SJSA1 (cell line): ENCODE measurements around the gene TSSK2. TPM values are rescaled to one million over a fixed set of nuclear protein-coding genes. Genes with fewer than 3 reads are reported as not detected.
"Not testable (repeated sequence)": the region's sequence is repeated elsewhere in the genome, so short reads cannot be mapped to it uniquely, and the experiment has no call there.

ENCODE experiments used
- DNase-seq, 2 experiments: peaks; one replicate each; pipeline ENCODE4 v3.0.0-alpha.2; 2015 to 2020; ENCODE audit warnings: low spot score in 2 of 2, low read depth in 1 of 2
- H3K27ac ChIP-seq: fragments of 250-450 bp; sonication (Bioruptor Pico); 2 replicates; pipeline ENCODE4 v1.5.1; 2020; ENCODE audit warnings: mild to moderate bottlenecking, moderate library complexity
- H3K27me3 ChIP-seq: fragments of 250-450 bp; sonication (Bioruptor Pico); replicated peaks from 2 replicates; pipeline ENCODE4 v1.5.1; 2020; ENCODE audit warnings: mild to moderate bottlenecking, moderate library complexity
- H3K36me3 ChIP-seq: fragments of 250-450 bp; sonication (Bioruptor Pico); 2 replicates; pipeline ENCODE4 v1.5.1; 2020; ENCODE audit warnings: mild to moderate bottlenecking
- H3K4me1 ChIP-seq: fragments of 250-450 bp; sonication (Bioruptor Pico); replicated peaks from 2 replicates; pipeline ENCODE4 v1.6.1; 2021; ENCODE audit warnings: mild to moderate bottlenecking
- H3K4me3 ChIP-seq: fragments of 250-450 bp; sonication (Bioruptor Pico); 2 replicates; pipeline ENCODE4 v1.5.1; 2020; ENCODE audit warnings: mild to moderate bottlenecking
- H3K9me3 ChIP-seq: fragments of 250-450 bp; sonication (Bioruptor Pico); replicated peaks from 2 replicates; pipeline ENCODE4 v1.5.1; 2020; ENCODE audit warnings: mild to moderate bottlenecking
- total RNA-seq: library from RNA; depleted of rRNA; stranded (reverse); fragments of >200 nt; shearing (Covaris generic); gene quantifications from 2 replicates; pipeline ENCODE4 v1.2.3, GENCODE V29; 2014; rRNA removed

TSSK2 gene
- not detected in 2 replicates for total RNA-seq

GRCh38 chr22:19130959-19131684 lies at the start of gene TSSK2:
Gene TSSK2 (plus strand): TSS chr22:19131308. CDS start chr22:19131400, 92 bp downstream.
- H3K27ac ChIP-seq: no peak within 1 kb of the TSS
- no peaks in the 10 kb centered on the region for H3K27me3 ChIP-seq
- no peaks in the 10 kb centered on the region for H3K4me1 ChIP-seq
- no peak for DNase-seq
- H3K9me3 ChIP-seq: no peaks in the 10 kb centered on the region
- no peak within 1 kb of the TSS for H3K4me3 ChIP-seq
- peaks cover 40% of the 10 kb centered on the region for H3K36me3 ChIP-seq

- H3K36me3 ChIP-seq: peaks cover 20% of the 10 kb centered on the region
- H3K9me3 ChIP-seq: no peaks in the 10 kb centered on the region
- H3K4me1 ChIP-seq: peaks cover 14% of the 10 kb centered on the region
- no peak overlapping the region for H3K27ac ChIP-seq
- H3K27me3 ChIP-seq: no peaks in the 10 kb centered on the region
- H3K4me3 ChIP-seq: no peak overlapping the region
- no peak for DNase-seq
Measured at GRCh38 chr22:19081351-19081750, 49.8 kb upstream of the TSSK2 start.

GRCh38 chr22:19082101-19082500 lies 49.0 kb upstream of the TSSK2 start:
- Histone ChIP-seq H3K27ac (no peak overlapping the region), H3K4me3 (no peak overlapping the region), H3K9me3 (no peaks in the 10 kb centered on the region), H3K4me1 (peaks cover 22% of the 10 kb centered on the region), H3K36me3 (peaks cover 20% of the 10 kb centered on the region), H3K27me3 (no peaks in the 10 kb centered on the region)
- no peak for DNase-seq

GRCh38 chr22:19082793-19083192 lies 48.3 kb upstream of the TSSK2 start:
- no peak for DNase-seq
- H3K4me1 ChIP-seq: peaks cover 24% of the 10 kb centered on the region
- no peaks in the 10 kb centered on the region for H3K9me3 ChIP-seq
- H3K4me3 ChIP-seq: no peak overlapping the region
- peaks cover 22% of the 10 kb centered on the region for H3K36me3 ChIP-seq
- no peaks in the 10 kb centered on the region for H3K27me3 ChIP-seq
- H3K27ac ChIP-seq: no peak overlapping the region

DNA sequence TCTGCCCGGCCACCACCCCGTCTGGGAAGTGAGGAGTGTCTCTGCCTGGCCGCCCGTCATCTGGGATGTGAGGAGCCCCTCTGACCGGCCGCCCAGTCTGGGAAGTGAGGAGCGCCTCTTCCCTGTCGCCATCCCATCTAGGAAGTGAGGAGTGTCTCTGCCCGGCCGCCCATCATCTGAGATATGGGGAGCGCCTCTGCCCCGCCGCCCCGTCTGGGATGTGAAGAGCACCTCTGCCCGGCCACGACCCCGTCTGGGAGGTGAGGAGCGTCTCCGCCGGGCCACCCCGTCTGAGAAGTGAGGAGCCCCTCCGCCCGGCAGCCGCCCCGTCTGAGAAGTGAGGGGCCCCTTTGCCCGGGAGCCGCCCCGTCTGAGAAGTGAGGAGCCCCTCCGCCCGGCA lies 47.0 kb upstream of the TSSK2 start:
- peaks cover 24% of the 10 kb centered on the region for H3K4me1 ChIP-seq
- H3K27ac ChIP-seq, H3K9me3 ChIP-seq, H3K4me3 ChIP-seq, H3K27me3 ChIP-seq: not testable (repeated sequence)
- H3K36me3 ChIP-seq: peaks cover 27% of the 10 kb centered on the region
- DNase-seq: peak in 1 of 2 experiments; percentile 27

DNA sequence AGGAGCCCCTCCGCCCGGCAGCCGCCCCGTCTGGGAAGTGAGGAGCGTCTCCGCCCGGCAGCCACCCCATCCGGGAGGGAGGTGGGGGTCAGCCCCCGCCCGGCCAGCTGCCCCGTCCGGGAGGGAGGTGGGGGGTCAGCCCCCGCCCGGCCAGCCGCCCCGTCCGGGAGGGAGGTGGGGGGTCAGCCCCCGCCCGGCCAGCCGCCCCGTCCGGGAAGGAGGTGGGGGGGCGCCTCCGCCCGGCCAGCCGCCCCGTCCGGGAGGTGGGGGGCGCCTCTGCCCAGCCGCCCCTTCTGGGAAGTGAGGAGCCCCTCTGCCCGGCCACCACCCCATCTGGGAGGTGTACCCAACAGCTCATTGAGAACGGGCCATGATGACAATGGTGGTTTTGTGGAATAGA lies 46.5 kb upstream of the TSSK2 start:
- not testable (repeated sequence) for H3K27ac ChIP-seq, DNase-seq

DNA sequence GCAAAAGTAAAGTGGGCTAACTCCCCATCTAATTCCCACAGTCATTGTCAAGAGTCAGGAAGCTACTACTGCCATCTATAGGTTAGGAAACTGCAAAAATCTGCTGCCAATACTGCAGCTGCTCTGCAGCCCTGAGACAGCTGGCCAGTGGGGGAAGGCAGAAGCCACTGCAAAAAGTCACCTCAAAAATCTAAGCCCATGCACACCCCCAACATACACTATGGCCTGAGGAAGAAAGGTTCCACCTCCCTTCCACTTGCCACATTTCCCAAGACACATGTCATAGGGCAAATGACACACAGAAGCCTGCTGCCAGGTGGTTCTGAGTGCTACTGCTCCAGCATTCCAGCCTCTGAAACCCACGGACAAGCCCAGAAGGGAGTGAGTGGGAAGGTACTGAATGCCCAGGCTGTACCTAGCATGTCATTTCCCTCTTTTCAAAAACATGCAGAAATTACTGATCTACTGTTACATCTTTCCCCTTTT lies 45.8 kb upstream of the TSSK2 start:
- H3K27me3 ChIP-seq: no peaks in the 10 kb centered on the region
- peaks cover 29% of the 10 kb centered on the region for H3K36me3 ChIP-seq
- no peak for DNase-seq
- peak overlapping the region; percentile 55 for H3K27ac ChIP-seq
- no peak overlapping the region for H3K4me3 ChIP-seq
- no peaks in the 10 kb centered on the region for H3K9me3 ChIP-seq
- peaks cover 24% of the 10 kb centered on the region for H3K4me1 ChIP-seq

More for the DNA sequence above, 46.5 kb upstream of the TSSK2 start:
- H3K27me3 ChIP-seq, H3K9me3 ChIP-seq, H3K4me3 ChIP-seq: not testable (repeated sequence)
- Histone ChIP-seq H3K4me1 (peaks cover 24% of the 10 kb centered on the region), H3K36me3 (peaks cover 29% of the 10 kb centered on the region)

- no peaks in the 10 kb centered on the region for H3K27me3 ChIP-seq
- no peaks in the 10 kb centered on the region for H3K9me3 ChIP-seq
- H3K4me3 ChIP-seq: no peak overlapping the region
- H3K4me1 ChIP-seq: peaks cover 24% of the 10 kb centered on the region
- no peak for DNase-seq
- peaks cover 22% of the 10 kb centered on the region for H3K36me3 ChIP-seq
- peak overlapping the region; percentile 59 for H3K27ac ChIP-seq
Measured at GRCh38 chr22:19086417-19086816, 44.7 kb upstream of the TSSK2 start.

DNA sequence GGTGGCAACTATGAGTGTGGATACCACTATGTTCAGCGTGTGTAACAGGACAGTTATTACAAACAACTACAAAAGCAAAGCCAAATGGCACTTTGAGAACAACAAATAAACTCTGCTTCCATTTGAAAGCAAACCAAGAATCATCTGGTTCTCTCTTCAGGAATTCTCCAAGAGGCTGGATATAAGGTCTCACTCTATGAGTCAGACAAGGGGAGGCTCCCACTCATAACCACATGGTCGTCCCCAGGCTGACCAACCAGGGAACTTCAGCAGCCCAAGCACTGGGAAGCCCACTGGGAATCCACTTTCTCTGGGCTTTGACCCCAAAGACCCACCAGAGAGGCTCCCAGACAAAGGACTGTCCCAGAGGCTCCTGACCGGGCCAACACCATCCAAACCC lies 44.2 kb upstream of the TSSK2 start:
- Histone ChIP-seq H3K4me1 (peaks cover 24% of the 10 kb centered on the region), H3K27ac (peak overlapping the region; percentile 59), H3K9me3 (no peaks in the 10 kb centered on the region), H3K36me3 (peaks cover 20% of the 10 kb centered on the region), H3K4me3 (no peak overlapping the region), H3K27me3 (no peaks in the 10 kb centered on the region)
- DNase-seq: peak in 1 of 2 experiments; percentile 26

- no peak overlapping the region for H3K4me3 ChIP-seq
- no peak for DNase-seq
- no peaks in the 10 kb centered on the region for H3K9me3 ChIP-seq
- H3K36me3 ChIP-seq: peaks cover 17% of the 10 kb centered on the region
- H3K4me1 ChIP-seq: peaks cover 24% of the 10 kb centered on the region
- no peaks in the 10 kb centered on the region for H3K27me3 ChIP-seq
- no peak overlapping the region for H3K27ac ChIP-seq
Measured at GRCh38 chr22:19088866-19089595, 42.1 kb upstream of the TSSK2 start.

- peaks cover 22% of the 10 kb centered on the region for H3K4me1 ChIP-seq
- H3K36me3 ChIP-seq: peaks cover 17% of the 10 kb centered on the region
- H3K27ac ChIP-seq: no peak overlapping the region
- no peaks in the 10 kb centered on the region for H3K27me3 ChIP-seq
- H3K4me3 ChIP-seq: no peak overlapping the region
- H3K9me3 ChIP-seq: no peaks in the 10 kb centered on the region
- DNase-seq: no peak
Measured at GRCh38 chr22:19090183-19090582, 40.9 kb upstream of the TSSK2 start.

- H3K9me3 ChIP-seq: no peaks in the 10 kb centered on the region
- no peak for DNase-seq
- no peak overlapping the region for H3K27ac ChIP-seq
- no peaks in the 10 kb centered on the region for H3K27me3 ChIP-seq
- peaks cover 17% of the 10 kb centered on the region for H3K4me1 ChIP-seq
- H3K4me3 ChIP-seq: no peak overlapping the region
- peaks cover 17% of the 10 kb centered on the region for H3K36me3 ChIP-seq
Measured at GRCh38 chr22:19090586-19091127, 40.5 kb upstream of the TSSK2 start.

- no peak for DNase-seq
- no peak overlapping the region for H3K27ac ChIP-seq
- no peak overlapping the region for H3K4me3 ChIP-seq
- no peaks in the 10 kb centered on the region for H3K9me3 ChIP-seq
- no peaks in the 10 kb centered on the region for H3K27me3 ChIP-seq
- peaks cover 15% of the 10 kb centered on the region for H3K36me3 ChIP-seq
- no peaks in the 10 kb centered on the region for H3K4me1 ChIP-seq
Measured at GRCh38 chr22:19092725-19093124, 38.4 kb upstream of the TSSK2 start.
